BE2C (cell line): ENCODE data around the gene NOC4L.
A peak's percentile ranks its signal among the peaks of the same experiment; 100 is the strongest.

Experiments used
- DNase-seq: peaks from one replicate; pipeline ENCODE4 v3.0.0-alpha.2; 2020
- H3K27me3 ChIP-seq: fragments of 250-450 bp; sonication (Bioruptor Pico); 2 replicates; pipeline ENCODE4 v1.5.1; 2020; ENCODE audit warnings: mild to moderate bottlenecking
- H3K36me3 ChIP-seq: fragments of 250-450 bp; sonication (Bioruptor Pico); 2 replicates; pipeline ENCODE4 v1.5.1; 2020; ENCODE audit warnings: mild to moderate bottlenecking
- H3K4me1 ChIP-seq: fragments of 250-450 bp; sonication (Bioruptor Pico); 2 replicates; pipeline ENCODE4 v1.5.1; 2020
- H3K4me3 ChIP-seq: 2 replicates; pipeline ENCODE4 v1.5.1; 2011; ENCODE audit warnings: low read depth, low read length
- H3K9me3 ChIP-seq: fragments of 250-450 bp; sonication (Bioruptor Pico); 2 replicates; pipeline ENCODE4 v1.5.1; 2020
- CTCF ChIP-seq: IDR thresholded peaks from 2 replicates; pipeline ENCODE4 v1.5.1; 2012; ENCODE audit warnings: mild to moderate bottlenecking, low read depth, low read length

The NOC4L gene

GRCh38 chr12:132151766-132152410 lies 7.6 kb downstream of the NOC4L start:
- peaks cover 23% of the 10 kb centered on the region for H3K36me3 ChIP-seq
- no peak for TF ChIP-seq CTCF
- peaks cover 6% of the 10 kb centered on the region for H3K27me3 ChIP-seq
- no peak overlapping the region for H3K4me3 ChIP-seq
- H3K9me3 ChIP-seq, result no peaks in the 10 kb centered on the region; the same call in 1 of the 2 replicates
- DNase-seq, result peak; percentile 12
- no peaks in the 10 kb centered on the region for H3K4me1 ChIP-seq

- DNase-seq, result no peak
- Histone ChIP-seq H3K36me3 (peaks cover 22% of the 10 kb centered on the region), H3K9me3 (no peaks in the 10 kb centered on the region; the same call in 1 of the 2 replicates), H3K4me1 (no peaks in the 10 kb centered on the region), H3K27me3 (peaks cover 6% of the 10 kb centered on the region), H3K4me3 (no peak overlapping the region)
- no peak for TF ChIP-seq CTCF
Measured at GRCh38 chr12:132152411-132152821, 8.2 kb downstream of the NOC4L start.

- TF ChIP-seq CTCF, result no peak
Measured at GRCh38 chr12:132152953-132153352, 8.7 kb downstream of the NOC4L start.

GRCh38 chr12:132153501-132154340 lies 9.5 kb downstream of the NOC4L start:
- peaks cover 14% of the 10 kb centered on the region for H3K36me3 ChIP-seq
- DNase-seq, result peak; percentile 87
- TF ChIP-seq CTCF, result peak; percentile 92
- H3K9me3 ChIP-seq, result no peaks in the 10 kb centered on the region; the same call in 1 of the 2 replicates
- no peaks in the 10 kb centered on the region for H3K4me1 ChIP-seq
- H3K4me3 ChIP-seq, result peak overlapping the region; percentile 28
- H3K27me3 ChIP-seq, result peaks cover 6% of the 10 kb centered on the region

More at GRCh38 chr12:132152953-132153352, 8.7 kb downstream of the NOC4L start:
- DNase-seq, result peak; percentile 13
- Histone ChIP-seq H3K27me3 (peaks cover 6% of the 10 kb centered on the region), H3K9me3 (no peaks in the 10 kb centered on the region; the same call in 1 of the 2 replicates), H3K4me1 (no peaks in the 10 kb centered on the region), H3K36me3 (peaks cover 17% of the 10 kb centered on the region), H3K4me3 (no peak overlapping the region)

GRCh38 chr12:132154341-132154761 lies 10.1 kb downstream of the NOC4L start:
- Histone ChIP-seq H3K4me3 (peak overlapping the region; percentile 28), H3K27me3 (peaks cover 6% of the 10 kb centered on the region), H3K4me1 (no peaks in the 10 kb centered on the region), H3K36me3 (peaks cover 14% of the 10 kb centered on the region), H3K9me3 (no peaks in the 10 kb centered on the region; the same call in 1 of the 2 replicates)
- no peak for TF ChIP-seq CTCF
- DNase-seq, result no peak
